Omental fat pad (tissue), 4 donors: ENCODE data around the gene GAS2. TPM values are rescaled to one million over a fixed set of nuclear protein-coding genes. Genes with fewer than 3 reads are reported as not detected.

ENCODE experiments used
- ATAC-seq: fragments of 150-250 bp; one replicate; pipeline ENCODE4 v1.9.1; 2016; ENCODE audit warnings: mild to moderate bottlenecking, moderate library complexity; ENCODE audit not compliant: low FRiP score
- DNase-seq: peaks from one replicate; pipeline ENCODE4 v3.0.0-alpha.2; 2019; ENCODE audit warnings: low spot score
- total RNA-seq, 4 donors: library from RNA; depleted of rRNA; stranded (reverse); fragments of >200 nt; gene quantifications; one replicate each; pipeline ENCODE4 v1.1.0, GENCODE V29; 2016
- TF ChIP-seq, protein P1 (sequence below), 3 donors: fragments of 450-650 bp; IDR thresholded peaks; one replicate each; pipeline ENCODE4 v1.5.1; 2016 to 2017; ENCODE audit warnings: antibody characterized with exemption in 3 of 3, mild to moderate bottlenecking in 3 of 3, moderate library complexity in 2 of 3

The GAS2 gene
- total RNA-seq, 4 donors from 2014 or later: 0.63 to 4.9 (median 2.5) TPM

GRCh38 chr11:22671751-22672150 is 5.3 kb downstream of the GAS2 start:
- TF ChIP-seq, protein P1, sequence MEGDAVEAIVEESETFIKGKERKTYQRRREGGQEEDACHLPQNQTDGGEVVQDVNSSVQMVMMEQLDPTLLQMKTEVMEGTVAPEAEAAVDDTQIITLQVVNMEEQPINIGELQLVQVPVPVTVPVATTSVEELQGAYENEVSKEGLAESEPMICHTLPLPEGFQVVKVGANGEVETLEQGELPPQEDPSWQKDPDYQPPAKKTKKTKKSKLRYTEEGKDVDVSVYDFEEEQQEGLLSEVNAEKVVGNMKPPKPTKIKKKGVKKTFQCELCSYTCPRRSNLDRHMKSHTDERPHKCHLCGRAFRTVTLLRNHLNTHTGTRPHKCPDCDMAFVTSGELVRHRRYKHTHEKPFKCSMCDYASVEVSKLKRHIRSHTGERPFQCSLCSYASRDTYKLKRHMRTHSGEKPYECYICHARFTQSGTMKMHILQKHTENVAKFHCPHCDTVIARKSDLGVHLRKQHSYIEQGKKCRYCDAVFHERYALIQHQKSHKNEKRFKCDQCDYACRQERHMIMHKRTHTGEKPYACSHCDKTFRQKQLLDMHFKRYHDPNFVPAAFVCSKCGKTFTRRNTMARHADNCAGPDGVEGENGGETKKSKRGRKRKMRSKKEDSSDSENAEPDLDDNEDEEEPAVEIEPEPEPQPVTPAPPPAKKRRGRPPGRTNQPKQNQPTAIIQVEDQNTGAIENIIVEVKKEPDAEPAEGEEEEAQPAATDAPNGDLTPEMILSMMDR (IDR thresholded peaks at IDR 0.05): no peak
- ATAC-seq: no peak

DNA sequence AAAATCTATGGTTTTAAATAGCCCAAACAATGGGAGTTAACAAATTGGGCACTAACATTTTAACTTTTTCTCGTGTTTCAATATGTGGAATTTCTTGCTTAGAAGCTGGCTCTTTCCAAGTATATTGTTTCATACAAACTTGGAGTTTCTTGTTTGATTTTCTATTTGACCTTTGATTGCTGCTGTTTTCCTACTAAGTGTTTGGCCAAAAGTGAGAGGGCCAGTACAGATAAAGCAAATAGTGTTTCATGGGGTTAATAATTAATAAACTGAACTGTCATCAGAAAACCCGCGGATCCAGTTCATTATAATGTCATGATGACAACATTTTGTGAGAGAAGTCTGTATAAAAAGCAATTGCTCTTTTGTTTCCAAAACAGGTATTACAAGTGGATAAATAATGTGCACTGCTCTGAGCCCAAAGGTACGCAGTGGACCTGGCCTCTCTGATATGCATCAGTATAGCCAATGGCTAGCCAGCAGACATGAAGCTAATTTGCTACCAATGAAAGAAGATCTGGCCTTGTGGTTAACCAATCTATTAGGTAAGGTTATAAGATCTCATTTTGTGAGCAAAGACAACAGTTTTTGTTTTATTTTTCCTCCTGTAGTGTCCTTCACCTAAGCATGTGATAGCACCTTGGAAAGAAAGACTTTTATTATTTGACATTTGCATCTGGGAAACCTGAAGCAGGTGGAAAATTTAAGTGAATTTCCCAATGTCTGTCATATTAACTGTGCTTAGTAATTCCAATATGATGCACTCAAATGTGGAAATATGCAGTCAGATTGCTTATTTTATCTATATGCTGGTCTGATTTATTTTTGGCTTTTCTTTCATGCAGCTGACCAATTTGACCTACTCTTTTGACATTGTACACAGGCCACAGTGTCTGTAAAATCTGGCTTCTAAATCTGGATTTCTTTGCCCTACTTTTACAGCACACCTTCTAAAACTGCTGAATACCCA is 8.3 kb downstream of the GAS2 start:
- TF ChIP-seq, protein P1 (IDR thresholded peaks at IDR 0.05): no peak
- ATAC-seq (no peak), DNase-seq (no peak)

More at GRCh38 chr11:22671751-22672150, 5.3 kb downstream of the GAS2 start:
- no peak for DNase-seq

- TF ChIP-seq, protein P1 (IDR thresholded peaks at IDR 0.05): no peak
- DNase-seq (no peak), ATAC-seq (no peak)
Observed at GRCh38 chr11:22677153-22677903, 10.9 kb downstream of the GAS2 start.

DNA sequence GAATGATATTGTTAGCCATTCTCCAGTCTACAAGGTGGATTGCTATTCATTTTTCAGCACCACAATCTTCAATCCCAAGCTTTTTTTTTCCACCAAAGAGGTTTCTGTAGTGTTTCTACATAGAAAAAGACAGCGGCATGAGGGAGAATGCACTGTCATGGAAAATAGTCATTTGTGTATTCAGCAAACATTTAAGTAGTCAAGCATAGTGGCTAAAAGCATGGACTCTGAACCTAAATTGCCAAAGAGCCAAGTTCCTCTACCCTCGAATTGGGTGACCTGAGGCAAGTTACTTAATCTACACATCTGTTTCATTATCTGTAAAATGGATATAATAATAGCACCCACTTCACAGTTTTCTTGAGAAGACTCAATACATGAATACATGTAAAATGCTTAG is 14.2 kb downstream of the GAS2 start:
- TF ChIP-seq, protein P1 (IDR thresholded peaks at IDR 0.05): no peak
- no peak for ATAC-seq
- DNase-seq: no peak

GRCh38 chr11:22681281-22681812 is 14.9 kb downstream of the GAS2 start:
- no peak for ATAC-seq
- TF ChIP-seq, protein P1 (IDR thresholded peaks at IDR 0.05): no peak
- DNase-seq: no peak

GRCh38 chr11:22684082-22684481 is 17.7 kb downstream of the GAS2 start:
- DNase-seq (no peak), ATAC-seq (no peak)
- TF ChIP-seq, protein P1 (IDR thresholded peaks at IDR 0.05): no peak
